Measurements from ENCODE around the gene CPSF4.
"Not testable (repeated sequence)": the region's sequence is repeated elsewhere in the genome, so short reads cannot be mapped to it uniquely, and the experiment has no call there.

Gene CPSF4

GRCh38 chr7:99408379-99409191, 30.2 kb upstream of the CPSF4 start, which contains the start of the genes BUD31 and PDAP1:
Gene BUD31 (plus strand): TSS chr7:99408969. CDS start chr7:99411093, 2,124 bp downstream.
Gene PDAP1 (minus strand): TSS chr7:99408597. CDS start chr7:99408548, 49 bp downstream.
- DNase-seq: peak; percentile 94 to 97

GRCh38 chr7:99409192-99409572, 29.6 kb upstream of the CPSF4 start:
- no peak for DNase-seq

- peak in 1 of 2 donors; percentile 31 for DNase-seq
Measured at GRCh38 chr7:99409806-99410205, 28.9 kb upstream of the CPSF4 start.

- DNase-seq: no peak
Measured at GRCh38 chr7:99410635-99411034, 28.1 kb upstream of the CPSF4 start.

GRCh38 chr7:99415513-99416127, 23.1 kb upstream of the CPSF4 start:
- DNase-seq: peak; percentile 31 to 35

- no peak for DNase-seq
Measured at GRCh38 chr7:99418260-99418659, 20.5 kb upstream of the CPSF4 start.

- no peak for DNase-seq
Measured at GRCh38 chr7:99419323-99420021, 19.3 kb upstream of the CPSF4 start.

- DNase-seq: no peak
Measured at GRCh38 chr7:99420213-99420612, 18.5 kb upstream of the CPSF4 start.

- DNase-seq: no peak
Measured at GRCh38 chr7:99420986-99421385, 17.8 kb upstream of the CPSF4 start.

- DNase-seq: no peak
Measured at GRCh38 chr7:99422186-99422585, 16.6 kb upstream of the CPSF4 start.

- no peak for DNase-seq
Measured at GRCh38 chr7:99422625-99423024, 16.1 kb upstream of the CPSF4 start.

GRCh38 chr7:99424932-99425730, 13.6 kb upstream of the CPSF4 start:
- no peak for DNase-seq

- DNase-seq: no peak
Measured at GRCh38 chr7:99428972-99429566, 9.7 kb upstream of the CPSF4 start.

GRCh38 chr7:99429756-99430155, 9.0 kb upstream of the CPSF4 start:
- DNase-seq: no peak

GRCh38 chr7:99431756-99432540, 6.8 kb upstream of the CPSF4 start:
- DNase-seq: not testable (repeated sequence)

- no peak for DNase-seq
Measured at GRCh38 chr7:99433158-99433557, 5.6 kb upstream of the CPSF4 start.

GRCh38 chr7:99437946-99438572, 684 bp upstream of the CPSF4 start:
- DNase-seq: no peak

GRCh38 chr7:99440195-99440594, 1.5 kb downstream of the CPSF4 start:
- no peak for DNase-seq

GRCh38 chr7:99446096-99446495, 7.4 kb downstream of the CPSF4 start:
- no peak for DNase-seq

GRCh38 chr7:99447943-99448342, 9.2 kb downstream of the CPSF4 start:
- peak in 1 of 2 donors; percentile 21 for DNase-seq

GRCh38 chr7:99448855-99449254, 10.1 kb downstream of the CPSF4 start:
- DNase-seq: no peak

Measured in CD4-positive, alpha-beta T cell treated with Interleukin-1 beta for 1 hour (primary cell).